H9 (cell line): ENCODE measurements around the gene KCNQ2. TPM values are rescaled to one million over a fixed set of nuclear protein-coding genes. Genes with fewer than 3 reads are reported as not detected.

Experiments
- DNase-seq: peaks from one replicate; pipeline ENCODE4 v3.0.0-alpha.2; 2017
- H2AFZ ChIP-seq: one replicate; pipeline ENCODE4 v1.6.1; 2013; ENCODE audit warnings: mild to moderate bottlenecking, low read length, control low read depth, moderate library complexity
- H2AK5ac ChIP-seq: 2 replicates; pipeline ENCODE4 v1.6.1; 2013; ENCODE audit warnings: low read length, control low read depth, mixed read lengths; ENCODE audit not compliant: insufficient read length
- H2BK120ac ChIP-seq: one replicate; pipeline ENCODE4 v1.6.1; 2013; ENCODE audit warnings: low read depth, mild to moderate bottlenecking, low read length, control low read depth, inconsistent platforms; ENCODE audit not compliant: poor library complexity, severe bottlenecking
- H2BK12ac ChIP-seq: 2 replicates; pipeline ENCODE4 v1.6.1; 2013; ENCODE audit warnings: low read length, control low read depth, mixed read lengths, low read depth; ENCODE audit not compliant: insufficient read length
- H2BK15ac ChIP-seq: 2 replicates; pipeline ENCODE4 v1.6.1; 2013; ENCODE audit warnings: low read depth, low read length, control low read depth
- H2BK20ac ChIP-seq: one replicate; pipeline ENCODE4 v1.6.1; 2013; ENCODE audit warnings: low read depth, mild to moderate bottlenecking, low read length, control low read depth, inconsistent platforms; ENCODE audit not compliant: poor library complexity, severe bottlenecking
- H2BK5ac ChIP-seq: 2 replicates; pipeline ENCODE4 v1.6.1; 2013; ENCODE audit warnings: low read length, control low read depth, mixed read lengths; ENCODE audit not compliant: insufficient read length
- H3K14ac ChIP-seq: 2 replicates; pipeline ENCODE4 v1.6.1; 2013; ENCODE audit warnings: low read length, control low read depth; ENCODE audit not compliant: insufficient read depth
- H3K18ac ChIP-seq: 2 replicates; pipeline ENCODE4 v1.6.1; 2013; ENCODE audit warnings: low read depth, mild to moderate bottlenecking, mixed read lengths, low read length, control low read depth; ENCODE audit not compliant: insufficient read length
- H3K23ac ChIP-seq: 2 replicates; pipeline ENCODE4 v1.6.1; 2013; ENCODE audit warnings: low read length, control low read depth, mixed read lengths, low read depth; ENCODE audit not compliant: insufficient read length
- H3K23me2 ChIP-seq: 2 replicates; pipeline ENCODE4 v1.6.1; 2013; ENCODE audit warnings: low read depth, mild to moderate bottlenecking, mixed read lengths, low read length, control low read depth; ENCODE audit not compliant: insufficient read length, poor library complexity, severe bottlenecking
- H3K27ac ChIP-seq: 2 replicates; pipeline ENCODE4 v1.5.1; 2013; ENCODE audit warnings: low read length, control low read depth, mixed read lengths, low read depth; ENCODE audit not compliant: insufficient read length
- H3K27me3 ChIP-seq: 2 replicates; pipeline ENCODE4 v1.6.1; 2013; ENCODE audit warnings: low read length, control low read depth, inconsistent platforms; ENCODE audit not compliant: insufficient read depth
- H3K4ac ChIP-seq: 2 replicates; pipeline ENCODE4 v1.6.1; 2013; ENCODE audit warnings: low read depth, mild to moderate bottlenecking, control low read depth, inconsistent platforms, low read length, moderate library complexity
- H3K4me1 ChIP-seq: 2 replicates; pipeline ENCODE4 v1.6.1; 2013; ENCODE audit warnings: low read length, control low read depth, inconsistent platforms; ENCODE audit not compliant: insufficient read depth
- H3K4me2 ChIP-seq: 2 replicates; pipeline ENCODE4 v1.6.1; 2013; ENCODE audit warnings: low read length, control low read depth, mixed read lengths; ENCODE audit not compliant: insufficient read length, insufficient read depth
- H3K56ac ChIP-seq: 2 replicates; pipeline ENCODE4 v1.6.1; 2013; ENCODE audit warnings: low read depth, mild to moderate bottlenecking, mixed read lengths, low read length, control low read depth; ENCODE audit not compliant: insufficient read length
- H3K79me1 ChIP-seq: 2 replicates; pipeline ENCODE4 v1.6.1; 2013; ENCODE audit warnings: low read depth, mild to moderate bottlenecking, moderate library complexity, low read length, control low read depth, inconsistent platforms; ENCODE audit not compliant: insufficient read depth, poor library complexity, severe bottlenecking
- H3K79me2 ChIP-seq: 2 replicates; pipeline ENCODE4 v1.6.1; 2013; ENCODE audit warnings: low read length, control low read depth, inconsistent platforms; ENCODE audit not compliant: insufficient read depth
- H3K9ac ChIP-seq: 2 replicates; pipeline ENCODE4 v1.6.1; 2013; ENCODE audit warnings: low read length, control low read depth, mixed read lengths; ENCODE audit not compliant: insufficient read length; ENCODE audit errors: extremely low read depth
- H3K9me3 ChIP-seq: one replicate; pipeline ENCODE4 v1.6.1; 2013; ENCODE audit warnings: low read depth, low read length, inconsistent platforms; ENCODE audit not compliant: control insufficient read depth
- H3T11ph ChIP-seq: one replicate; pipeline ENCODE4 v1.6.1; 2013; ENCODE audit warnings: mild to moderate bottlenecking, low read length, control low read depth, inconsistent platforms
- H4K20me1 ChIP-seq: one replicate; pipeline ENCODE4 v1.6.1; 2013; ENCODE audit not compliant: control insufficient read depth, insufficient read length, insufficient read depth
- H4K5ac ChIP-seq: 2 replicates; pipeline ENCODE4 v1.6.1; 2013; ENCODE audit warnings: low read depth, mild to moderate bottlenecking, mixed read lengths, low read length, control low read depth; ENCODE audit not compliant: insufficient read length
- H4K8ac ChIP-seq: replicated peaks from 2 replicates; pipeline ENCODE4 v1.6.1; 2013; ENCODE audit warnings: low read length, control low read depth, mixed read lengths, low read depth; ENCODE audit not compliant: insufficient read length
- H4K91ac ChIP-seq: 2 replicates; pipeline ENCODE4 v1.6.1; 2013; ENCODE audit warnings: low read depth, mild to moderate bottlenecking, moderate library complexity, mixed read lengths, low read length, control low read depth; ENCODE audit not compliant: insufficient read length
- H3K27ac Mint-ChIP-seq, 3 experiments: 2 replicates in 2 of 3; 3 replicates in 1 of 3; pipeline ENCODE4 v1.8.0; 2020 to 2021; ENCODE audit warnings: mixed read lengths in 3 of 3, mild to moderate bottlenecking in 1 of 3, moderate library complexity in 1 of 3
- H3K27me3 Mint-ChIP-seq: 2 replicates; pipeline ENCODE4 v1.8.0; 2021; ENCODE audit warnings: low read depth, mild to moderate bottlenecking, moderate library complexity, mixed read lengths
- H3K36me3 Mint-ChIP-seq, 3 experiments: 2 replicates in 2 of 3; 3 replicates in 1 of 3; pipeline ENCODE4 v1.8.0; 2020 to 2021; ENCODE audit warnings: low read depth in 3 of 3, mixed read lengths in 3 of 3; ENCODE audit not compliant: insufficient read depth in 1 of 3
- H3K4me1 Mint-ChIP-seq, 2 experiments: 2 replicates each; pipeline ENCODE4 v1.8.0; 2020; ENCODE audit warnings: mixed read lengths in 2 of 2
- H3K4me3 Mint-ChIP-seq, 2 experiments: 2 replicates in 1 of 2; 3 replicates in 1 of 2; pipeline ENCODE4 v1.8.0; 2020 to 2021; ENCODE audit warnings: mild to moderate bottlenecking in 2 of 2, mixed read lengths in 2 of 2, moderate library complexity in 1 of 2
- H3K9me3 Mint-ChIP-seq, 2 experiments: 2 replicates in 1 of 2; 3 replicates in 1 of 2; pipeline ENCODE4 v1.8.0; 2020; ENCODE audit warnings: mild to moderate bottlenecking in 2 of 2, mixed read lengths in 2 of 2, moderate library complexity in 1 of 2
- WGBS: extraction: QIAGEN DNeasy Blood & Tissue Kit; methylation state at CpG from one replicate; pipeline ENCODE4 v1.1.7; 2013; ENCODE audit warnings: missing lambda C conversion rate, low lambda C conversion rate, mixed read lengths; ENCODE audit not compliant: insufficient read length; ENCODE audit errors: extremely low coverage; 5-methylcytosine and 5-hydroxymethylcytosine counted together
- total RNA-seq: library from RNA; stranded (reverse); gene quantifications from 2 replicates; pipeline ENCODE4 v1.2.1, GENCODE V29; 2021
- TF ChIP-seq, protein P1 (sequence below): fragments of 200-600 bp; sonication (generic); conservative IDR thresholded peaks from 3 replicates; pipeline ENCODE4 v1.8.0; 2021; ENCODE audit warnings: antibody characterized with exemption, mild to moderate bottlenecking

KCNQ2 gene
- total RNA-seq, 1 experiment from 2014 or later: 69.2 TPM

DNA sequence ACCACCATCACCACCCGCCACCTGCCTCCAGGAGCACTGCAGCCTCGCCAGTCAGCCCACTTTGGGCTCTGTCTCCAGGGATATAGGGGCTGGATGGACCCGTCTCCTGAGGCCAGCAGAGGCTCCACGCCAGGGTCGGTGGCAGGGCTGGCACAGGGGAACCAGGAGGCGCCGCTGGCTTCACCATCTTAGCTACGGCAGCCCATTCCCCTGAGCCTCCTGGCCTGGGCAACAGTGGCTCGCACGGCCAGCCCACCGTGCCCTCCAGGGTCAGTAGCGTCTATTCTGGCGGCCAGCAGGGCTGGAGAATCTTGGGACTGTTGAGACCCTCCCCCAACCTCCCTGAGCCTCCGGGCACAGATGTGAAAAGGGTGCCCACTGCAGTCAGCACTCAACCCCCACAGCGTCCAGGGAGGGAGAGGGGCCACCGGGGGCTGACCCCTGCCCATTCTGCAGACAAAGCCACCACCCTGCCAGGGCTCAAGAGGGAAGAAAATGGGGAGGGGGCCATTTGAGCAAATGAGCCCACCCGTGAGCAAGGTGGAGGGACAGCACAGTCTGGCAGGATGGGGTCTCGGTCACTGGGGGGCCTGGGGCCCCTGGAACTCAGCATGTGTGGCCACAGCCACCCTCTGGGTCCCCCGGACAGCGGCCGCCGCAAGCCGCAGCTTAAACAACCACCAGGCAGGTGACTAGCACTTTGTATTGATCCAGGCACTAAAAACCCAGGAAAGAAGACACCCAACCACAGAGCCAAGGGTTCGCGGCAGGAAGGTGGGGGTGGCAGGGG is 28.7 kb downstream of the KCNQ2 start:
- H3K4ac ChIP-seq: no peak overlapping the region
- H3K27ac Mint-ChIP-seq: no peak overlapping the region; a peak in 1 of 7 replicates
- H3K27me3 Mint-ChIP-seq: no peaks in the 10 kb centered on the region

More for the DNA sequence above, 28.7 kb downstream of the KCNQ2 start:
- Histone ChIP-seq H3K27ac (no peak overlapping the region), H3K27me3 (no peaks in the 10 kb centered on the region), H3K9me3 (no peaks in the 10 kb centered on the region), H3K4me1 (peaks cover 2% of the 10 kb centered on the region; the same call in 1 of the 2 replicates), H3K23ac (no peak overlapping the region), H3K23me2 (no peaks in the 10 kb centered on the region), H2BK20ac (no peak overlapping the region), H4K8ac (no peak overlapping the region), H2BK120ac (no peak overlapping the region), H4K91ac (no peak overlapping the region), H4K5ac (no peak overlapping the region), H3K4me2 (no peak overlapping the region), H4K20me1 (peaks cover 5% of the 10 kb centered on the region), H3K14ac (no peak overlapping the region; the same call in 1 of the 2 replicates), H3T11ph (no peak overlapping the region), H3K9ac (no peak overlapping the region), H3K56ac (no peak overlapping the region), H2AK5ac (no peak overlapping the region), H2AFZ (no peak overlapping the region), H2BK15ac (no peak overlapping the region), H2BK5ac (no peak overlapping the region), H2BK12ac (no peak overlapping the region), H3K79me1 (no peaks in the 10 kb centered on the region), H3K79me2 (no peaks in the 10 kb centered on the region; the same call in 1 of the 2 replicates), H3K18ac (no peak overlapping the region)
- peaks cover 5 to 16% (median 9%) of the 10 kb centered on the region in 3 experiments for H3K36me3 Mint-ChIP-seq
- H3K9me3 Mint-ChIP-seq: peaks cover 9 to 11% of the 10 kb centered on the region in 2 experiments; a peak in 3 of 5 replicates
- peaks cover 10 to 30% of the 10 kb centered on the region in 2 experiments for H3K4me1 Mint-ChIP-seq
- TF ChIP-seq, protein P1, sequence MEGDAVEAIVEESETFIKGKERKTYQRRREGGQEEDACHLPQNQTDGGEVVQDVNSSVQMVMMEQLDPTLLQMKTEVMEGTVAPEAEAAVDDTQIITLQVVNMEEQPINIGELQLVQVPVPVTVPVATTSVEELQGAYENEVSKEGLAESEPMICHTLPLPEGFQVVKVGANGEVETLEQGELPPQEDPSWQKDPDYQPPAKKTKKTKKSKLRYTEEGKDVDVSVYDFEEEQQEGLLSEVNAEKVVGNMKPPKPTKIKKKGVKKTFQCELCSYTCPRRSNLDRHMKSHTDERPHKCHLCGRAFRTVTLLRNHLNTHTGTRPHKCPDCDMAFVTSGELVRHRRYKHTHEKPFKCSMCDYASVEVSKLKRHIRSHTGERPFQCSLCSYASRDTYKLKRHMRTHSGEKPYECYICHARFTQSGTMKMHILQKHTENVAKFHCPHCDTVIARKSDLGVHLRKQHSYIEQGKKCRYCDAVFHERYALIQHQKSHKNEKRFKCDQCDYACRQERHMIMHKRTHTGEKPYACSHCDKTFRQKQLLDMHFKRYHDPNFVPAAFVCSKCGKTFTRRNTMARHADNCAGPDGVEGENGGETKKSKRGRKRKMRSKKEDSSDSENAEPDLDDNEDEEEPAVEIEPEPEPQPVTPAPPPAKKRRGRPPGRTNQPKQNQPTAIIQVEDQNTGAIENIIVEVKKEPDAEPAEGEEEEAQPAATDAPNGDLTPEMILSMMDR: no peak
- no peak for DNase-seq
- no CpG with 5 or more reads among the region's 25 CpGs for WGBS
- no peak overlapping the region for H3K4me3 Mint-ChIP-seq
